AG10803 (cell line): ENCODE results near the gene ARMH3.
"Not testable (repeated sequence)": the region's sequence is repeated elsewhere in the genome, so short reads cannot be mapped to it uniquely, and the experiment has no call there.

Experiments used
- DNase-seq: peaks from one replicate; pipeline ENCODE4 v3.0.0; 2010; ENCODE audit warnings: low read depth
- H3K4me3 ChIP-seq: 2 replicates; pipeline ENCODE4 v1.5.1; 2011; ENCODE audit warnings: mild to moderate bottlenecking, low read length, control low read depth
- CTCF ChIP-seq: conservative IDR thresholded peaks from 2 replicates; pipeline ENCODE4 v1.5.1; 2011; ENCODE audit warnings: mild to moderate bottlenecking, low read length, control low read depth, inconsistent platforms

ARMH3 gene

DNA sequence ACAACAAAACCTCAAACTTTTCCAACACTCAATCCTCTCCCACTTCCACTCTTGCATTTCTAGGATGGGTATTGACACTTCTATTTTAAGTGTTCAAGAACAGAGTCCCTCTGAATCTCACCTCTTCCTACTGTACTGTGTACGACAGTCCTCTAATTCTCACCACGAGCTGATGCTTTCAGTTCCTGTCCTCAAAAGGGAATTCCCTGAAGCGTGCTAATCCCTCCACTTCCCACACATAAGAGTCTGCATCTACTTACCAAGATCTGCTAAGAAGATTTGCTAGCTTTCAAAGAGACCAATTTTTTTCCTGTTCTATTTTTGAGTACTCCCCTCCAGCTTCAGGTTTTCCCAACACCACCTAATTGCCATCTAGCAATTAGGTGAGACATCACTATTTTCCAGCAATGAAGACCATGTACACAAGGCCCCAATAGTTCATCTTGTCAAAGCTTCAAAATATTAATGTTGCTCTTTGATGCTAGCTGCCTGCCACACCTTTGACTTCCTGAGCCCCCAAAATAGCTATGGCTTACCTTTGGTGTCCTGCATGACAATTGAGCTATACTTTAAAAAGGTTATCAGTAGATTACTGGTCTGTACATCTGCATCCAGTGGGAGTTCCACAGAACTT is 54.4 kb downstream of the ARMH3 start:
- no peak for DNase-seq
- no peak for TF ChIP-seq CTCF
- H3K4me3 ChIP-seq = no peak overlapping the region

DNA sequence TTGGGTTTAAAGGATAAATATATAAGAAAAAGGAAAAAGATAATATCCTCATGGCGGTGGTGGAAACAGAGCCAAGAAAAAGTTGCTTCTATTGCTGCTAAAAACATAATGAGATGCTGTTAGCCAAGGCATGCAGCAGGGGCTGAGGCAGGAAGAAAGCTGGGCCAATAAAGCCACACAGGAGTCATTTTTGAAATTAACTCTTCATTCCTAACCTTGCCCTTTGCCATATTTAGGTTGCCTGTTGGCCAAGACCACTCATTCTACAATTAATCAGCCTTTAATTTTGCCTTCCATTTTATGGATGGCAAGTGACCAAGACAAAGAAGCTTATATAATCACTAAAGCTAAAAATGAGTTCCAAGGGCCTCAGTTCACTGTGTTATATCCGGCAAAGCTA is 58.2 kb downstream of the ARMH3 start:
- DNase-seq = no peak
- TF ChIP-seq CTCF = no peak
- no peak overlapping the region for H3K4me3 ChIP-seq

- no peak overlapping the region for H3K4me3 ChIP-seq
- TF ChIP-seq CTCF = no peak
- peak; percentile 24 for DNase-seq
Observed at GRCh38 chr10:101995451-101996063, 60.4 kb downstream of the ARMH3 start.

GRCh38 chr10:101993651-101994200 is 62.2 kb downstream of the ARMH3 start:
- no peak for TF ChIP-seq CTCF
- no peak overlapping the region for H3K4me3 ChIP-seq
- DNase-seq = no peak

- no peak for DNase-seq
- H3K4me3 ChIP-seq = no peak overlapping the region
- no peak for TF ChIP-seq CTCF
Observed at GRCh38 chr10:101993221-101993620, 62.8 kb downstream of the ARMH3 start.

- TF ChIP-seq CTCF = no peak
- DNase-seq = no peak
Observed at GRCh38 chr10:101987136-101987535, 68.8 kb downstream of the ARMH3 start.

GRCh38 chr10:101986624-101986971 is 69.4 kb downstream of the ARMH3 start:
- H3K4me3 ChIP-seq = no peak overlapping the region
- no peak for DNase-seq
- no peak for TF ChIP-seq CTCF

More at GRCh38 chr10:101987136-101987535, 68.8 kb downstream of the ARMH3 start:
- H3K4me3 ChIP-seq = no peak overlapping the region

DNA sequence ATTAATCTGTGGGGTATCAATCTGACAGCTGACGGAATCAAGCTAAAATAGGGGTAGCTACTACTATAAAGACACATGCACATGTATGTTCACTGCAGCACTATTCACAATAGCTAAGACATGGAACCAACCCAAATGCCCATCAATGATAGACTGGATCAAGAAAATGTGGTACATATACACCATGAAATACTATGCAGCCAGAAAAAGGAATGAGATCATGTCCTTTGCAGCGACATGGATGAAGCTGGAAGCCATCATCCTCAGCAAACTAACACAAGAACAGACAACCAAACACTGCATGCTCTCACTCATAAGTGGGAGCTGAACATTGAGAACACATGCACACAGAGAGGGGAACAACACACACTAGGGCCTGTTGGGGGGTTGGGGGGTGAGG is 75.3 kb downstream of the ARMH3 start:
- DNase-seq, H3K4me3 ChIP-seq: not testable (repeated sequence)
